ENCODE data around the gene CD74.

DNA sequence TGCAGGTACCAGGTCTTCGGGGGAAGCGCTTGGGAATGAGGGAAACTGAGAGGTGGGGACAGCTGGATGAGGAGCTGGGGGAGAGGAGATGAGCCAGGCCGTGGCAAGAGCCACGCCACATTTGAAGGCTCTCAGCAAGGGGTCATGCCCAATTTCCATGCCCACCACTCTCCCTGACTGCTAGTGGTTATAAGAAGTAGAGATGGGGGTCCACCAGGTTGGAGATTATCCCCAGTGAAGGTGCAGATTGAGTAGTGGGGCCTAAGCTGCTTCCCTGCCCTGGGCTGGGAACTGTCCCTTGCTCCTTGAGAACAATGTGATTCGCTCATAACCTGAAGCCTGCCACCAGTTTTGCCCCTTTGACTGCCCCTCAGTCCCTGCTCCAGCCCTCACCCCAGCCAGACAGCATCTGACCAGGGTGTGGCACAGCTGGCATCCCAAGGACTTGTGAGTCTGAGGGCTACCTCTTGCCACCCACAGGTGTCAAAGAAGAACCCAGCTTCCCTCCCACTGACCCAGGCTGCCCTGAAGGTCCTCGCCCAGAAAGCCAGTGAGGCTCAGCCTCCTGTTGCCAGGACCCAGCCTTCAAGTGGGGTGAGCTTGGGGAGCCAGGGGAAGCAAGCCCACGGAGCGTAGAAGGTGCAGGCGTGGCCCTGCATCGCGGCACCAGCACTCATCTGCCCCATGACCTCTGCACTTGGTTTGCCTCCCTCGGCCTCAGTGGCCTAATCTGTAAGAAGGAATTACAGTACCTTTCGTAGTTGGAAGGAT, 21.5 kb downstream of the CD74 start:
- TF ChIP-seq GATA2 (IDR thresholded peaks at IDR 0.05; ENCODE audit: low read depth, low read length): no peak
- TF ChIP-seq GATA3 (IDR thresholded peaks at IDR 0.05; ENCODE audit: low read depth, low read length): no peak

Measured in SH-SY5Y (cell line).